ENCODE measurements around the gene PSMG4. TPM values are rescaled to one million over a fixed set of nuclear protein-coding genes. Genes with fewer than 3 reads are reported as not detected.

PSMG4 gene
- total RNA-seq, 1 donor from 2014 or later: 9.7 TPM

- Mint-ChIP-seq H3K36me3 (ENCODE audit: low read depth, unreplicated experiment) (peaks cover 6% of the 10 kb centered on the region), H3K4me1 (ENCODE audit: unreplicated experiment) (peaks cover 19% of the 10 kb centered on the region), H3K27ac (ENCODE audit: unreplicated experiment) (no peak overlapping the region), H3K4me3 (ENCODE audit: unreplicated experiment) (no peak overlapping the region), H3K9me3 (ENCODE audit: unreplicated experiment) (no peaks in the 10 kb centered on the region), H3K27me3 (ENCODE audit: unreplicated experiment) (peaks cover 13% of the 10 kb centered on the region)
- no peak for TF ChIP-seq CTCF (IDR thresholded peaks at IDR 0.05; ENCODE audit: unreplicated experiment)
- no peak for DNase-seq (ENCODE audit: low spot score)
Measured at GRCh38 chr6:3263096-3263495, 4.3 kb downstream of the PSMG4 start.

GRCh38 chr6:3264356-3264755 lies 5.6 kb downstream of the PSMG4 start:
- H3K27me3 Mint-ChIP-seq (ENCODE audit: unreplicated experiment): peaks cover 11% of the 10 kb centered on the region
- no peak for DNase-seq (ENCODE audit: low spot score)
- H3K9me3 Mint-ChIP-seq (ENCODE audit: unreplicated experiment): no peaks in the 10 kb centered on the region
- H3K36me3 Mint-ChIP-seq (ENCODE audit: low read depth, unreplicated experiment): peaks cover 10% of the 10 kb centered on the region
- peaks cover 18% of the 10 kb centered on the region for H3K4me1 Mint-ChIP-seq (ENCODE audit: unreplicated experiment)
- H3K27ac Mint-ChIP-seq (ENCODE audit: unreplicated experiment): no peak overlapping the region
- H3K4me3 Mint-ChIP-seq (ENCODE audit: unreplicated experiment): no peak overlapping the region
- no peak for TF ChIP-seq CTCF (IDR thresholded peaks at IDR 0.05; ENCODE audit: unreplicated experiment)

- H3K27ac Mint-ChIP-seq (ENCODE audit: unreplicated experiment): no peak overlapping the region
- no peak for DNase-seq (ENCODE audit: low spot score)
- H3K27me3 Mint-ChIP-seq (ENCODE audit: unreplicated experiment): peaks cover 4% of the 10 kb centered on the region
- peaks cover 7% of the 10 kb centered on the region for H3K4me1 Mint-ChIP-seq (ENCODE audit: unreplicated experiment)
- peaks cover 16% of the 10 kb centered on the region for H3K36me3 Mint-ChIP-seq (ENCODE audit: low read depth, unreplicated experiment)
- H3K4me3 Mint-ChIP-seq (ENCODE audit: unreplicated experiment): no peak overlapping the region
- TF ChIP-seq CTCF (IDR thresholded peaks at IDR 0.05; ENCODE audit: unreplicated experiment): no peak
- H3K9me3 Mint-ChIP-seq (ENCODE audit: unreplicated experiment): no peaks in the 10 kb centered on the region
Measured at GRCh38 chr6:3265671-3266070, 6.9 kb downstream of the PSMG4 start.

GRCh38 chr6:3266170-3266569 lies 7.4 kb downstream of the PSMG4 start:
- peaks cover 2% of the 10 kb centered on the region for H3K4me1 Mint-ChIP-seq (ENCODE audit: unreplicated experiment)
- no peak for DNase-seq (ENCODE audit: low spot score)
- H3K27ac Mint-ChIP-seq (ENCODE audit: unreplicated experiment): no peak overlapping the region
- H3K27me3 Mint-ChIP-seq (ENCODE audit: unreplicated experiment): peaks cover 7% of the 10 kb centered on the region
- H3K4me3 Mint-ChIP-seq (ENCODE audit: unreplicated experiment): no peak overlapping the region
- TF ChIP-seq CTCF (IDR thresholded peaks at IDR 0.05; ENCODE audit: unreplicated experiment): no peak
- no peaks in the 10 kb centered on the region for H3K9me3 Mint-ChIP-seq (ENCODE audit: unreplicated experiment)
- H3K36me3 Mint-ChIP-seq (ENCODE audit: low read depth, unreplicated experiment): peaks cover 21% of the 10 kb centered on the region

GRCh38 chr6:3267162-3267561 lies 8.4 kb downstream of the PSMG4 start:
- Mint-ChIP-seq H3K4me1 (ENCODE audit: unreplicated experiment) (no peaks in the 10 kb centered on the region), H3K27me3 (ENCODE audit: unreplicated experiment) (peaks cover 12% of the 10 kb centered on the region), H3K27ac (ENCODE audit: unreplicated experiment) (no peak overlapping the region), H3K9me3 (ENCODE audit: unreplicated experiment) (no peaks in the 10 kb centered on the region), H3K36me3 (ENCODE audit: low read depth, unreplicated experiment) (peaks cover 29% of the 10 kb centered on the region), H3K4me3 (ENCODE audit: unreplicated experiment) (no peak overlapping the region)
- TF ChIP-seq CTCF (IDR thresholded peaks at IDR 0.05; ENCODE audit: unreplicated experiment): no peak
- DNase-seq (ENCODE audit: low spot score): no peak

Measured in endothelial cell (in vitro differentiated cells).